Cardiac muscle cell (in vitro differentiated cells and primary cell): ENCODE results near the gene MZB1. TPM values are rescaled to one million over a fixed set of nuclear protein-coding genes. Genes with fewer than 3 reads are reported as not detected.
"Not testable (repeated sequence)": the region's sequence is repeated elsewhere in the genome, so short reads cannot be mapped to it uniquely, and the experiment has no call there.

Source experiments
- DNase-seq, 2 donors: peaks; one replicate each; pipeline versions ENCODE4 v3.0.0 to v3.0.0-alpha.2; 2010 to 2017; ENCODE audit warnings: low read depth in 1 of 2, low spot score in 1 of 2
- H3K27ac ChIP-seq: fragments of 200-600 bp; sonication (generic); 2 replicates; pipeline ENCODE4 v1.5.1; 2016
- H3K27me3 ChIP-seq: fragments of 200-600 bp; sonication (generic); 2 replicates; pipeline ENCODE4 v1.6.0; 2016; ENCODE audit warnings: control low read depth
- H3K36me3 ChIP-seq: fragments of 200-600 bp; sonication (generic); 2 replicates; pipeline ENCODE4 v1.5.1; 2016; ENCODE audit warnings: control low read depth
- H3K4me1 ChIP-seq: fragments of 200-600 bp; sonication (generic); 2 replicates; pipeline ENCODE4 v1.8.1; 2017; ENCODE audit warnings: low read depth, mild to moderate bottlenecking, mixed run types
- H3K4me3 ChIP-seq: fragments of 200-600 bp; sonication (generic); 2 replicates; pipeline ENCODE4 v1.5.1; 2016; ENCODE audit warnings: mild to moderate bottlenecking
- H3K9me3 ChIP-seq: fragments of 200-600 bp; sonication (generic); 2 replicates; pipeline ENCODE4 v1.5.1; 2017; ENCODE audit warnings: low read depth, mild to moderate bottlenecking, control low read depth
- polyA plus RNA-seq: library from polyadenylated mRNA; unstranded; fragments of >200 nt; fragmentation: Nextera tagmentation; extraction: Ambion mirVana; gene quantifications from 2 replicates; pipeline ENCODE4 v1.2.1, GENCODE V29; 2016
- total RNA-seq: library from RNA; depleted of rRNA; stranded (reverse); fragments of >200 nt; gene quantifications from 2 replicates; pipeline ENCODE4 v1.2.3, GENCODE V29; 2016
- TF ChIP-seq, protein P1 (sequence below): IDR thresholded peaks from 2 replicates; pipeline ENCODE4 v1.5.1; 2012; ENCODE audit warnings: low read depth, mild to moderate bottlenecking, low read length

MZB1 gene
- total and polyA plus RNA-seq, 2 experiments from 2014 or later, result 1.3 to 5.3 TPM

DNA sequence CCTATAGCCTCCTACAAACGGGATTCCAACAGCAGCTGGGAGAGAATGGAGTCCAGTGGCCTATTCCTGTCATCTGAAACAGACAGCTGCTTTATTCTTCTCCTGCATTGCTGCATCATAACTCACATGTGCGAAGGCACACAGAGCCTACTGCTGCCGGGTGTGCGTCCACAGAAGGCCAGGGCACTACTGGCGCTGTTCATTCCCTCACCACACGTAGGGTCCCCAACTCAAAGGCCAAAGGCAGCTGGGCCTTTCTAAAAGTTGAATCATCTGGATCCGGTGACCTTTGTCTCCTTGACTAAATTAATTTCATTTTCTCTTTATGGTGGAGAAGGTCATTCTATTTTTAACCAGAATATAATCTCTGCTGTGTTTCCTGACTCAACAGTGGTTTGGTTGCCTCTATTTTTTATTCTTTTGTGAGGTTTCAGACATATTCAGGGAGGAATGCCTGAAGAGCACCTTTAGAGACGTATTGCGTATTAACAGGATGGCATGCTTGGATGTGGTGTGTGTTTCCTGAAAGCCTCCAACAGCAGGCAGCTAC is 24.9 kb upstream of the MZB1 start:
- Histone ChIP-seq H3K4me1 (peaks cover 58% of the 10 kb centered on the region), H3K36me3 (no peaks in the 10 kb centered on the region), H3K27ac (peak overlapping the region; percentile 94), H3K27me3 (no peaks in the 10 kb centered on the region), H3K9me3 (no peaks in the 10 kb centered on the region), H3K4me3 (no peak overlapping the region)
- TF ChIP-seq, protein P1, sequence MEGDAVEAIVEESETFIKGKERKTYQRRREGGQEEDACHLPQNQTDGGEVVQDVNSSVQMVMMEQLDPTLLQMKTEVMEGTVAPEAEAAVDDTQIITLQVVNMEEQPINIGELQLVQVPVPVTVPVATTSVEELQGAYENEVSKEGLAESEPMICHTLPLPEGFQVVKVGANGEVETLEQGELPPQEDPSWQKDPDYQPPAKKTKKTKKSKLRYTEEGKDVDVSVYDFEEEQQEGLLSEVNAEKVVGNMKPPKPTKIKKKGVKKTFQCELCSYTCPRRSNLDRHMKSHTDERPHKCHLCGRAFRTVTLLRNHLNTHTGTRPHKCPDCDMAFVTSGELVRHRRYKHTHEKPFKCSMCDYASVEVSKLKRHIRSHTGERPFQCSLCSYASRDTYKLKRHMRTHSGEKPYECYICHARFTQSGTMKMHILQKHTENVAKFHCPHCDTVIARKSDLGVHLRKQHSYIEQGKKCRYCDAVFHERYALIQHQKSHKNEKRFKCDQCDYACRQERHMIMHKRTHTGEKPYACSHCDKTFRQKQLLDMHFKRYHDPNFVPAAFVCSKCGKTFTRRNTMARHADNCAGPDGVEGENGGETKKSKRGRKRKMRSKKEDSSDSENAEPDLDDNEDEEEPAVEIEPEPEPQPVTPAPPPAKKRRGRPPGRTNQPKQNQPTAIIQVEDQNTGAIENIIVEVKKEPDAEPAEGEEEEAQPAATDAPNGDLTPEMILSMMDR, result no peak
- no peak for DNase-seq

DNA sequence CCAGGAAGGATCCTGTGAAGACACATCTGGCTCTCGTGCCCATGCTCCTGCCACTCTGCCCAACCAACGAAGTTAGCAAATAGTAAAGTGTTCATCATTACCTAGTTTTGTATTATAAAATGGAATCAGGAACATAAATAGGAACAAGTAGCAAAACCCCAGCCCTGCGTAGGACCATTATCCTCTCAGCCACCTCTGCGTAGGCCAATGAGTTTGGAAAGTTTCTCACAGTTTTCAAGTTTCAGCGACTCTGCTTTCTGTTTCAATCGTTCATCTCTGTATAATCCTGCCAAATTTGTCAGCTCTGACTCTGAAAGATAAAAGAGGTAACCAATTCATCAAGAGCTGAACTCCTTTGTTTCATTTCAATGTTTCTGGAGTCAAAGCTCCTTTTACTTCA is 24.2 kb upstream of the MZB1 start:
- Histone ChIP-seq H3K27me3 (no peaks in the 10 kb centered on the region), H3K36me3 (no peaks in the 10 kb centered on the region), H3K9me3 (no peaks in the 10 kb centered on the region), H3K4me1 (peaks cover 51% of the 10 kb centered on the region), H3K27ac (no peak overlapping the region), H3K4me3 (no peak overlapping the region)
- TF ChIP-seq, protein P1, result no peak
- no peak for DNase-seq

DNA sequence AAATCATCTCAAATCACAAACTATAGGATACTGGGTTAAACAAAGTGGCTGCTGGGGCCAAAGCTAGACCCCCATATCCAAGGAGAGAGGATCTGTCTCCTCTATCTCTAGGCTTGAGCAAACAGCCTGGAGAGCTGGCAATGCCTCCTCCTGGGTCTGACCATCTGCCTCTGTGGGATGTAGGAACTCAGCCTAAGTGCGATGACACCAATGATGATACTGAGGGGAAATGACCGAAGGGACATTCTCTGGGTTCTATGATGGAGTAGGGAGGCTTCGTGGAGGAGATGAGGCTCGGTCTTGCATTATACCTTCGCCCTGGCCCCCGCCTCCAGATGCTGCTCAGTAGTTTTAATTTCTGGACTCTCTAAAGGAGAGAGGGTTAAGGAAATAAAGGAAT is 23.4 kb upstream of the MZB1 start:
- H3K27ac ChIP-seq, result no peak overlapping the region
- no peaks in the 10 kb centered on the region for H3K9me3 ChIP-seq
- no peak for DNase-seq
- no peak overlapping the region for H3K4me3 ChIP-seq
- TF ChIP-seq, protein P1, result no peak
- H3K4me1 ChIP-seq, result peaks cover 43% of the 10 kb centered on the region
- H3K36me3 ChIP-seq, result no peaks in the 10 kb centered on the region
- no peaks in the 10 kb centered on the region for H3K27me3 ChIP-seq

DNA sequence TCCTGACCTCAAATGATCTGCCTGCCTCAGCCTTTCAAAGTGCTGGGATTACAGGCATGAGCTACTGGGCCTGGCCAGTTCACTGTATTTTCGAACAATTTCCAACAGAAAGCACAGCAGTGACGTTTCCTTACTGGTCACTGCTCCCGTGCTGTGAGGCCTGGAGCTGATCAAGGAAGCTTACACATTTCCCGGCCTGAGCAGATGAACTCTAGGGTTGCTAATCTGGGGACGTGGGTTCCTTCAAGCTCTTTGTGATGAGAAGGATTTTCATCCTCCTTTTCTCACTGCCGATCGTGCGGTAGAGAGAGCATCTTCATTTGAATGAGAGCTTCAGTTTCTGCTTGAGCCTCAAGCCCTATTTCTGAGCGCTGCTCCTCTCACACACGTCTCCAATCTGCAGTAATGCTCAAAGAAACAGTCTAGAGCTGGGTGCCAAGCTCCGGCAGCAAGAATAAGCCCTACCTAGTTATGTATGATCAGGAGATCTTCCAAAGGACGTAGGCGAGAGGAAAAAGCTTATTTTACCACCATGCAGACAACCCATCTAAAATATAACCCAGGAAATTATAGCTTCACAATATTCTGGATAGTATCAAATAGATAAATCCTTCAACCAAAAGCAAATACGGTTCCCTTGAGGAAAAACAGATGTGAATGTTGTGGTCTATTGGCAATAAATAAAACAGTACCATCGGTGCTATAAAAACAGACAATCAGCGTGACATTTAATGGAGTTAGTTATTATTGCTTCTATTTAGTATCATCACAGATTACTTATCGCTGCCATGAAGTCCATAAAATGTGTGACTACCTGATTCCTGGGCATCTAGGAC is 21.5 kb upstream of the MZB1 start:
- DNase-seq, result no peak
- no peaks in the 10 kb centered on the region for H3K27me3 ChIP-seq
- H3K4me1 ChIP-seq, result peaks cover 29% of the 10 kb centered on the region
- TF ChIP-seq, protein P1, result no peak
- H3K9me3 ChIP-seq, result no peaks in the 10 kb centered on the region
- H3K27ac ChIP-seq, result peak overlapping the region; percentile 67
- no peaks in the 10 kb centered on the region for H3K36me3 ChIP-seq
- H3K4me3 ChIP-seq, result no peak overlapping the region

DNA sequence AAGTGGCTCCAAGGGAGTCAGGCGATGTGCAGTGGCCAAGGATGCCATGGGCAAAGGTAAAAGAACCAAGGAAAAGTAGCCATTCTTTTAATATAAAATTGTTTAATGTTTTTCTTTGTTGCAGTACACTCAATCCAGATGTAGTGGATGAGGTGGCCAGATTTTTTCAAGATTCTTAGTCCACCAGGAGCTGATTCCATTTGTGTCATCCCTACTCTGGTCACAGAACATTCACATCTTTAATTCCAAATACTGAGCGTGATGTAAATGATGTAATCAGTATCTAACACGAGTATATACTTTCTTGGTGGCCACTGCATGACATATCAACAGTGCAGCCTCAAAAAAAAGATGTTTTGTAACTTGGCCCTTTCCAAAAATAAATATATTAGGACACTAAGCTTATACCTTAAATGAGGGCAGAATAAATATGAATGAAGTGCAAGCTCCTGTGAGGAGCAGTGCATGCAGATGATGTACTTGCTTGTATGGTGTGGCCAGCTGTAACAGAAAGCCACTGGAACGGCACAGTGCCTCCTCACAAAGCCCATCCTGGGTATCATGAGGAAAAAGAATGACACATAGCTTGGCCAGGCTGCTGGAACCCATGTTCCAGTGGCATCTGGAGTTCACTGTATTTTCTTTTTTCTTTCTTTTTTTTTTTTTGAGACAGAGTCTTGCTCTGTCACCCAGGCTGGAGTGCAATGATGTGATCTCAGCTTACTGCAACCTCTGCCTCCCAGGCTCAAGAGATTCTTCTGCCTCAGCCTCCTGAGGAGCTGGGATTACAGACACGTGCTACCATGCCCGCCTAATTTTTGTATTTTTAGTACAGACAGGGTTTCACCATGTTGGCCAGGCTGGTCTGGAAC is 20.6 kb upstream of the MZB1 start:
- H3K27ac ChIP-seq, result peak overlapping the region; percentile 67
- no peaks in the 10 kb centered on the region for H3K27me3 ChIP-seq
- DNase-seq, result no peak
- no peak overlapping the region for H3K4me3 ChIP-seq
- H3K4me1 ChIP-seq, result peaks cover 20% of the 10 kb centered on the region
- no peaks in the 10 kb centered on the region for H3K9me3 ChIP-seq
- TF ChIP-seq, protein P1, result no peak
- no peaks in the 10 kb centered on the region for H3K36me3 ChIP-seq

DNA sequence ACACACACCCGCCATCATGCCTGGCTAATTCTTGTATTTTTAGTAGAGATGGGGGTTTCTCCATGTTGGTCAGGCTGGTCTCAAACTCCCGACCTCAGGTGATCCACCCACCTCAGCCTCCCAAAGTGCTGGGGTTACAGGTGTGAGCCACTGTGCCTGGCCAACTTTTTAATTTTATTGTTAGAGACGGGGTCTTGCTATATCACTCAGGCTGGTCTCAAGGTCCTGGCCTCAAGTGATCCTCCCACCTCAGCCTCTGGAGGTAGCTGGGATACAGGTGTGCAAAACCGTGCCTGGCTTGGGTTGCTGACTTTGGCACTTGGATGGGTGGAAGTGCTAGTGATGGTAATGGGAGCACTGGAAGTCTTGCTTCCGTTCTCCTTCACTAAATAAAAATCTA is 19.4 kb upstream of the MZB1 start:
- not testable (repeated sequence) for H3K9me3 ChIP-seq, H3K27ac ChIP-seq, H3K36me3 ChIP-seq, DNase-seq, H3K27me3 ChIP-seq, H3K4me3 ChIP-seq
- H3K4me1 ChIP-seq, result peaks cover 14% of the 10 kb centered on the region
